COLO829 (cell line): Measurements from ENCODE around the gene PFDN1.
"Not testable (repeated sequence)": the region's sequence is repeated elsewhere in the genome, so short reads cannot be mapped to it uniquely, and the experiment has no call there.

Experiments
- DNase-seq: peaks from one replicate; pipeline ENCODE4 v3.0.0; 2012; ENCODE audit warnings: low spot score

Gene PFDN1

GRCh38 chr5:140214831-140215230 is 88.1 kb downstream of the PFDN1 start:
- no peak for DNase-seq

GRCh38 chr5:140213370-140213983 is 89.4 kb downstream of the PFDN1 start:
- DNase-seq: no peak

GRCh38 chr5:140208065-140208464 is 94.8 kb downstream of the PFDN1 start:
- DNase-seq: no peak

- no peak for DNase-seq
Measured at GRCh38 chr5:140207250-140207964, 95.5 kb downstream of the PFDN1 start.

GRCh38 chr5:140205952-140206351 is 96.9 kb downstream of the PFDN1 start:
- DNase-seq: no peak

GRCh38 chr5:140205216-140205615 is 97.7 kb downstream of the PFDN1 start:
- DNase-seq: no peak

- no peak for DNase-seq
Measured at GRCh38 chr5:140202610-140203009, 100.3 kb downstream of the PFDN1 start.

- DNase-seq: no peak
Measured at GRCh38 chr5:140202078-140202477, 100.8 kb downstream of the PFDN1 start.

- DNase-seq: not testable (repeated sequence)
Measured at GRCh38 chr5:140198915-140199314, 104.0 kb downstream of the PFDN1 start.

- DNase-seq: no peak
Measured at GRCh38 chr5:140197023-140197422, 105.9 kb downstream of the PFDN1 start.

GRCh38 chr5:140196115-140196814 is 106.6 kb downstream of the PFDN1 start:
- no peak for DNase-seq
